Glutamatergic neuron (in vitro differentiated cells): ENCODE data around the gene PLEKHM3. TPM values are rescaled to one million over a fixed set of nuclear protein-coding genes. Genes with fewer than 3 reads are reported as not detected.

Experiments used
- DNase-seq: peaks from one replicate; pipeline ENCODE4 v3.0.0; 2022
- H3K27ac Mint-ChIP-seq: one replicate; pipeline ENCODE4 v1.8.0; 2020; ENCODE audit warnings: mild to moderate bottlenecking, mixed read lengths, inconsistent platforms; ENCODE audit not compliant: unreplicated experiment
- H3K27me3 Mint-ChIP-seq: one replicate; pipeline ENCODE4 v1.8.0; 2020; ENCODE audit warnings: mild to moderate bottlenecking, moderate library complexity, mixed read lengths, inconsistent platforms; ENCODE audit not compliant: unreplicated experiment
- H3K36me3 Mint-ChIP-seq: one replicate; pipeline ENCODE4 v1.8.0; 2020; ENCODE audit warnings: mild to moderate bottlenecking, mixed read lengths, inconsistent platforms; ENCODE audit not compliant: unreplicated experiment
- H3K4me1 Mint-ChIP-seq: one replicate; pipeline ENCODE4 v1.8.0; 2020; ENCODE audit warnings: mild to moderate bottlenecking, low read depth, mixed read lengths, inconsistent platforms; ENCODE audit not compliant: unreplicated experiment
- H3K4me3 Mint-ChIP-seq: one replicate; pipeline ENCODE4 v1.8.0; 2020; ENCODE audit warnings: mild to moderate bottlenecking, mixed read lengths, inconsistent platforms; ENCODE audit not compliant: unreplicated experiment
- H3K9me3 Mint-ChIP-seq: one replicate; pipeline ENCODE4 v1.8.0; 2020; ENCODE audit warnings: mild to moderate bottlenecking, moderate library complexity, mixed read lengths, inconsistent platforms; ENCODE audit not compliant: unreplicated experiment
- CTCF ChIP-seq: fragments of 200-600 bp; sonication (generic); IDR thresholded peaks from one replicate; pipeline ENCODE4 v1.5.0; 2021; ENCODE audit not compliant: partially characterized antibody, unreplicated experiment
- total RNA-seq: library from RNA; stranded (reverse); fragmentation: NEBNext Ultra II Directional; extraction: Animal tissue kit (Norgen Biotek cat#: 25700); gene quantifications from one replicate; pipeline ENCODE4 v1.2.1, GENCODE V29; 2021; ENCODE audit not compliant: unreplicated experiment

PLEKHM3 gene
- total RNA-seq, 1 donor from 2014 or later, result 19.5 TPM

DNA sequence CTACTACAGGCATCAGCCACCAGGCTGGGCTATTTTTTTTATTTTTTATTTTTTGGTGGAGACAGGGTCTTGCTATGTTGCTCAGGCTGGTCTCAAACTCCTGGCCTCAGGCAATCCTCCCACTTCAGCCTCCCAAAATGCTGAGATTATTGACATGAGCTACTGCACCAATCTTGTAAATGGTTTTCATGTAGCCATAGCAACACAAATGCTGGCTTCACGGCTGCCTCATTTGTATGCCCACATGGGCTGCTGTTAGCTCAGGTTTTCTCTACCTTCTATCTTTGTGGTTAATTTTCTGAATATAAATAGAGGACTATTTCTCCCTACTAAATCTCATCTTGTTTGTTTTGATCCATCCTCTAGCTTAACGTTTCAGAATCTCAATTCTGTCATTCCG is 58.2 kb downstream of the PLEKHM3 start:
- H3K27ac Mint-ChIP-seq, result no peak overlapping the region
- no peaks in the 10 kb centered on the region for H3K27me3 Mint-ChIP-seq
- H3K4me3 Mint-ChIP-seq, result no peak overlapping the region
- H3K9me3 Mint-ChIP-seq, result no peaks in the 10 kb centered on the region
- DNase-seq, result no peak
- peaks cover 7% of the 10 kb centered on the region for H3K4me1 Mint-ChIP-seq
- H3K36me3 Mint-ChIP-seq, result no peaks in the 10 kb centered on the region
- TF ChIP-seq CTCF, result no peak

GRCh38 chr2:207960911-207961310 is 64.4 kb downstream of the PLEKHM3 start:
- DNase-seq, result no peak
- H3K27ac Mint-ChIP-seq, result no peak overlapping the region
- no peaks in the 10 kb centered on the region for H3K9me3 Mint-ChIP-seq
- no peaks in the 10 kb centered on the region for H3K36me3 Mint-ChIP-seq
- H3K4me1 Mint-ChIP-seq, result no peaks in the 10 kb centered on the region
- TF ChIP-seq CTCF, result no peak
- H3K27me3 Mint-ChIP-seq, result peaks cover 2% of the 10 kb centered on the region
- H3K4me3 Mint-ChIP-seq, result no peak overlapping the region

GRCh38 chr2:207960090-207960489 is 65.2 kb downstream of the PLEKHM3 start:
- H3K4me1 Mint-ChIP-seq, result no peaks in the 10 kb centered on the region
- TF ChIP-seq CTCF, result no peak
- no peaks in the 10 kb centered on the region for H3K36me3 Mint-ChIP-seq
- H3K27ac Mint-ChIP-seq, result no peak overlapping the region
- no peaks in the 10 kb centered on the region for H3K9me3 Mint-ChIP-seq
- no peak for DNase-seq
- peaks cover 2% of the 10 kb centered on the region for H3K27me3 Mint-ChIP-seq
- no peak overlapping the region for H3K4me3 Mint-ChIP-seq

DNA sequence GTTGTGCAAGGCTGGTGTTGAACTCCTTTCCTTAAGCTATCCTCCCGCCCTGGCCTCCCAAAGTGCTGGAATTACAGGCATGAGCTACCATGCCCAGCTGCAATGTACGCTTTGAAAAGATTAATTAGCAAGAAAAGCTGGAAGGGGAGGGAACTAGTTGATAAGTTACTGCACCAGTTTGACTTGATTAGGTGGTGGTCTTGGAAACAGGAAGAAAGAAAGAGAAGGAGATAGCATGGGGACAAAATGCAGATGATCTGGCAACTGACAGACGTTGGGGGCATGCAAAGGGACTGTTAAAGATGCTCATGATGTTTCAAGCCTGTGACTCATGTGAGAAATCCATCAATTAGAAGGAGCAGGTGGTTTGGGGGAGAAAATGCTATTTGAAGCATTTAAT is 68.6 kb downstream of the PLEKHM3 start:
- no peaks in the 10 kb centered on the region for H3K36me3 Mint-ChIP-seq
- no peaks in the 10 kb centered on the region for H3K4me1 Mint-ChIP-seq
- DNase-seq, result no peak
- H3K27me3 Mint-ChIP-seq, result peaks cover 2% of the 10 kb centered on the region
- H3K9me3 Mint-ChIP-seq, result no peaks in the 10 kb centered on the region
- no peak for TF ChIP-seq CTCF
- H3K27ac Mint-ChIP-seq, result no peak overlapping the region
- H3K4me3 Mint-ChIP-seq, result no peak overlapping the region

- H3K27me3 Mint-ChIP-seq, result peaks cover 2% of the 10 kb centered on the region
- no peaks in the 10 kb centered on the region for H3K9me3 Mint-ChIP-seq
- no peaks in the 10 kb centered on the region for H3K36me3 Mint-ChIP-seq
- H3K4me3 Mint-ChIP-seq, result no peak overlapping the region
- H3K27ac Mint-ChIP-seq, result no peak overlapping the region
- DNase-seq, result no peak
- no peak for TF ChIP-seq CTCF
- peaks cover 4% of the 10 kb centered on the region for H3K4me1 Mint-ChIP-seq
Measured at GRCh38 chr2:207955456-207955855, 69.9 kb downstream of the PLEKHM3 start.
